GM12801 (cell line): ENCODE results near the gene USP34.

ENCODE experiments used
- TF ChIP-seq, protein P1 (sequence below): IDR thresholded peaks from one replicate; pipeline ENCODE4 v1.5.1; 2011; ENCODE audit warnings: control low read depth; ENCODE audit not compliant: insufficient read length; ENCODE audit errors: extremely low read depth

Gene USP34

GRCh38 chr2:61295981-61296380 lies 174.9 kb downstream of the USP34 start:
- TF ChIP-seq, protein P1, sequence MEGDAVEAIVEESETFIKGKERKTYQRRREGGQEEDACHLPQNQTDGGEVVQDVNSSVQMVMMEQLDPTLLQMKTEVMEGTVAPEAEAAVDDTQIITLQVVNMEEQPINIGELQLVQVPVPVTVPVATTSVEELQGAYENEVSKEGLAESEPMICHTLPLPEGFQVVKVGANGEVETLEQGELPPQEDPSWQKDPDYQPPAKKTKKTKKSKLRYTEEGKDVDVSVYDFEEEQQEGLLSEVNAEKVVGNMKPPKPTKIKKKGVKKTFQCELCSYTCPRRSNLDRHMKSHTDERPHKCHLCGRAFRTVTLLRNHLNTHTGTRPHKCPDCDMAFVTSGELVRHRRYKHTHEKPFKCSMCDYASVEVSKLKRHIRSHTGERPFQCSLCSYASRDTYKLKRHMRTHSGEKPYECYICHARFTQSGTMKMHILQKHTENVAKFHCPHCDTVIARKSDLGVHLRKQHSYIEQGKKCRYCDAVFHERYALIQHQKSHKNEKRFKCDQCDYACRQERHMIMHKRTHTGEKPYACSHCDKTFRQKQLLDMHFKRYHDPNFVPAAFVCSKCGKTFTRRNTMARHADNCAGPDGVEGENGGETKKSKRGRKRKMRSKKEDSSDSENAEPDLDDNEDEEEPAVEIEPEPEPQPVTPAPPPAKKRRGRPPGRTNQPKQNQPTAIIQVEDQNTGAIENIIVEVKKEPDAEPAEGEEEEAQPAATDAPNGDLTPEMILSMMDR = no peak

DNA sequence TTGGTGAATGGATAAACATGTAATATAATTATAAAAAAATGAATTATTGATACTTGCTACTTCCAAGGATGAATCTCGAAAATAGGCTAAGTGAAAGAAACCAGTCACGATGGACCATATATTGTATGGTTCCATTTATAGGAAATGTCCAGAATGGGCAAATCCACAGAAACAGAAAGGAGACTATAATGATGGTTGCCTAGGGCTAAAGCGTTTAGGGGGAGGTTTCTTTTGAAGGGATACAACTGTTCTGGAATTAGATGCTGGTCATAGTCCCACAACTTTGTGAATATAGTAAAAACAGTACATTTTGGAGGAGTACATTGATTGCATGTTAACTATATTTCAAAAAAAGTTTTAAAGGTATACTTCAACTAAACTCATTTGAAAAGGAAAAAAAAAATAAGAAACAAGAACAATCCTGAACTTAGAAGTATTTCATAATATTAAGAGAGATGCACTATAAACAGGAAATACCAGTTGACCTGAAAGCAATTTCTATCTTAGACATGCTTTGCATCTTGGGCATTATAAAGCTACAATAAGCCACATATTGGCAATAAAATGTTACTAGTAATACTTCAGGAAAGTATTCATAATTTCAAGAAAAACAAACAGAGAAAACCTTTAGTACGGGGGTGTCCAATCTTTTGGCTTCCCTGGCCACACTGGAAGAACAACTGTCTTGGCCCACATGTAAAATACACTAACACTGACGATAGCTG lies 178.9 kb downstream of the USP34 start:
- TF ChIP-seq, protein P1 = no peak

DNA sequence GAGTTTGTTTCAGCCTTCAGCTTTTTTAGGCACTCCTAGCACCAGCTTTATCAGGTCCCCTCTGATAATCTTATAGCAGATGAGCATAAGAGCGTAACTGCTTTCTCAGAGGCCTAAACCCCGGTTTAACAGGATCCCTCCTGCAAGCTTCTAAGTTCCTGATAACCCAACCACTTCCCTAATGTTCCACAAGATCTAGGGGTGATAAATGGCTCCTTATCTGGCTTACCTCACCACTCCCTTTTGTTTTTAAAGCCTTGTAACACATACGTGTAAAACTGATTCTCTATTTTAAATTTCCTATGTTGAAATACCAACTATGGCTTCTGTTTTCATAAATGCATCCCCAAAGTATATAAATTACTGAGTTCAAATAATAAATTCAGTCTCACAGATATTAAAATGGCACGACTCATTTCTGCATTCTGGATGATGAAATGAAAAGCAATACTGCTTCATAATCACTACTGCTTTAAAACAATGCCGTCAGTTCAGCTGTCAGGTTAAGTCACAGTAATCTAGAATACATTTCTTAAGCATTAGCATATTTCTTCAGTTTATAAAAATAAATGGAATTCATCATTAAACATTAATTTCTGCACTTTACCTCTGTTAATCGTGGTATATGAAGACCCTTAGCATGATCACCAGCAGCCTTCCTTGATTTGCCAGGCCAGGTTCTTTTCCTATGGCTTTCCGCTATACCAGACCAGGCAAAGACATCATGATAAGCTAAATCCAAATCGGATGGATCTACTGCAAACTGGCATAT lies 182.6 kb downstream of the USP34 start:
- TF ChIP-seq, protein P1 = no peak

- TF ChIP-seq, protein P1 = no peak
These were observed 183.6 kb downstream of the USP34 start for GRCh38 chr2:61287254-61287653.

DNA sequence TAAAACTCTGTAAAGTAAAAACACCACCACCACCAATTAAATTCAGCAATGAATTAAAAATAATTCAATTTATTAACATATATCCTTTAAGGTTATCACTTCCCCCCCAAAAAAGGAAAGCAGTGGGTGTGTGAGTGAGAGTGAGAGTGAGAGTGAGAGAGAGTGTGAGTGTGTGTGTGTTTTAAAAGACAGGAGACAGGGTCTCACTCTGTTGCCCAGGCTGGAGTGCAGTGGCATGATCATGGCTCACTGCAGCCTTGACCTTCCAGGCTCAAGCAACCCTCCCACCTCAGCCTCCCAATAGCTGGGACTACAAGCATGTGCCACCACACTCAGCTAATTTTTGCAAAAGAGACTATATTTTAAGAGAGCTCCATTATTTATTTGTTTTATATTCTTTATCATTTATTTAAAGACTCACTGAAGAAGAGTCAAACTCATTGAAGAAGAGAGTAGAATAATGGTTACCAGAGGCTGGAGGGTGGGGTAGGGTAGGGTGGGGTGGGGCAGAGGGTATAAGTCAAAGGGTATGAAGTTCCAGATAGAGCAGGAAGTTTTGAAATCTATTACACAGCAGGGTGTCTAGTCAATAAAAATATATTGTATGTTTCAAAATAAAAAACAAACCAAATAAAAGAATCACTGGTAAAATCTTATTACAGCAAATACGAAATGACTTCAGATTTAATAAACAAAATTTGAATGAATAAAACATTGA lies 187.3 kb downstream of the USP34 start:
- TF ChIP-seq, protein P1 = no peak

- TF ChIP-seq, protein P1 = no peak
These were observed 188.7 kb downstream of the USP34 start for GRCh38 chr2:61282104-61282590.

GRCh38 chr2:61281321-61281720 lies 189.6 kb downstream of the USP34 start:
- TF ChIP-seq, protein P1 = no peak
